Peyer's patch (tissue), 4 donors: ENCODE results near the gene RABGEF1. TPM values are rescaled to one million over a fixed set of nuclear protein-coding genes. Genes with fewer than 3 reads are reported as not detected.
"Not testable (repeated sequence)": the region's sequence is repeated elsewhere in the genome, so short reads cannot be mapped to it uniquely, and the experiment has no call there.

Experiments
- DNase-seq, 3 donors: peaks; one replicate each; pipeline ENCODE4 v3.0.0-alpha.2; 2017 to 2019
- H3K27ac ChIP-seq, 4 donors: fragments of 200-600 bp; sonication (generic); one replicate each; pipeline ENCODE4 v1.5.1; 2016 to 2019
- H3K27me3 ChIP-seq, 2 donors: fragments of 200-600 bp; sonication (generic); one replicate each; pipeline ENCODE4 v1.5.1; 2019
- H3K36me3 ChIP-seq, 3 donors: fragments of 200-600 bp; sonication (generic); one replicate each; pipeline ENCODE4 v1.5.1; 2016 to 2019
- H3K4me1 ChIP-seq, 4 donors: fragments of 200-600 bp; sonication (generic); one replicate each; pipeline ENCODE4 v1.5.1; 2016 to 2019
- H3K4me3 ChIP-seq, 4 donors: fragments of 200-600 bp; sonication (generic); 1 replicate in 3 of 4; 2 replicates in 1 of 4; pipeline ENCODE4 v1.5.1; 2016 to 2019; ENCODE audit warnings: mild to moderate bottlenecking in 1 of 4
- H3K9me3 ChIP-seq, 4 donors: fragments of 200-600 bp; sonication (generic); one replicate each; pipeline ENCODE4 v1.5.1; 2016 to 2019; ENCODE audit warnings: mild to moderate bottlenecking in 1 of 4
- CTCF ChIP-seq, 6 experiments: fragments of 450-650 bp in 4 of 6; fragments of 200-600 bp in 2 of 6; sonication (generic) in 1 of 6; IDR thresholded peaks; one replicate each; pipeline ENCODE4 v1.5.1; 2017 to 2019; ENCODE audit warnings: antibody characterized with exemption in 6 of 6, mild to moderate bottlenecking in 3 of 6, moderate library complexity in 1 of 6
- POLR2A ChIP-seq, 2 donors: fragments of 450-650 bp; IDR thresholded peaks; one replicate each; pipeline ENCODE4 v1.5.1; 2017; ENCODE audit warnings: antibody characterized with exemption in 2 of 2, mild to moderate bottlenecking in 2 of 2, moderate library complexity in 2 of 2
- total RNA-seq, 4 donors: library from RNA; depleted of rRNA; stranded (reverse); fragments of >200 nt; gene quantifications; one replicate each; pipeline ENCODE4 v1.1.0, GENCODE V29; 2016

RABGEF1 gene
- total RNA-seq, 4 donors from 2014 or later: 24.2 to 47.9 (median 28.1) TPM

- Histone ChIP-seq H3K36me3 (peaks cover 0 to 27% (median 0%) of the 10 kb centered on the region in 3 donors), H3K4me3 (no peak overlapping the region), H3K27me3 (no peaks in the 10 kb centered on the region), H3K4me1 (no peaks in the 10 kb centered on the region), H3K9me3 (no peaks in the 10 kb centered on the region), H3K27ac (no peak overlapping the region)
- DNase-seq: no peak
- no peak for TF ChIP-seq POLR2A (IDR thresholded peaks at IDR 0.05)
- TF ChIP-seq CTCF (IDR thresholded peaks at IDR 0.05): no peak
Observed at GRCh38 chr7:66713687-66714086, 26.8 kb upstream of the RABGEF1 start.

- H3K4me3 ChIP-seq, DNase-seq, H3K27me3 ChIP-seq, H3K4me1 ChIP-seq, H3K9me3 ChIP-seq, H3K27ac ChIP-seq: not testable (repeated sequence)
- H3K36me3 ChIP-seq: peaks cover 0 to 27% (median 0%) of the 10 kb centered on the region in 3 donors
Observed at GRCh38 chr7:66716634-66717033, 23.9 kb upstream of the RABGEF1 start.

GRCh38 chr7:66720561-66720960 lies 20.0 kb upstream of the RABGEF1 start:
- no peak for TF ChIP-seq CTCF (IDR thresholded peaks at IDR 0.05)
- no peak for TF ChIP-seq POLR2A (IDR thresholded peaks at IDR 0.05)
- no peak for DNase-seq
- no peak overlapping the region for H3K4me3 ChIP-seq
- no peak overlapping the region for H3K27ac ChIP-seq
- peaks cover 0 to 29% (median 0%) of the 10 kb centered on the region in 3 donors for H3K36me3 ChIP-seq
- H3K27me3 ChIP-seq: no peaks in the 10 kb centered on the region
- peaks cover 0 to 7% (median 1%) of the 10 kb centered on the region in 4 donors for H3K9me3 ChIP-seq
- no peaks in the 10 kb centered on the region for H3K4me1 ChIP-seq

- Histone ChIP-seq H3K4me3 (no peak overlapping the region), H3K36me3 (peaks cover 0 to 19% (median 0%) of the 10 kb centered on the region in 3 donors), H3K27ac (no peak overlapping the region), H3K4me1 (no peaks in the 10 kb centered on the region), H3K27me3 (no peaks in the 10 kb centered on the region), H3K9me3 (peaks cover 0 to 7% (median 1%) of the 10 kb centered on the region in 4 donors)
- no peak for DNase-seq
- TF ChIP-seq CTCF (IDR thresholded peaks at IDR 0.05) (no peak), POLR2A (IDR thresholded peaks at IDR 0.05) (no peak)
Observed at GRCh38 chr7:66725843-66726242, 14.7 kb upstream of the RABGEF1 start.

GRCh38 chr7:66727058-66727457 lies 13.5 kb upstream of the RABGEF1 start:
- TF ChIP-seq POLR2A (IDR thresholded peaks at IDR 0.05) (no peak), CTCF (IDR thresholded peaks at IDR 0.05) (no peak)
- no peak overlapping the region for H3K27ac ChIP-seq
- H3K36me3 ChIP-seq: peaks cover 0 to 19% (median 0%) of the 10 kb centered on the region in 3 donors

GRCh38 chr7:66728571-66728970 lies 12.0 kb upstream of the RABGEF1 start:
- no peaks in the 10 kb centered on the region for H3K4me1 ChIP-seq
- TF ChIP-seq POLR2A (IDR thresholded peaks at IDR 0.05) (no peak), CTCF (IDR thresholded peaks at IDR 0.05) (no peak)
- H3K36me3 ChIP-seq: peaks cover 0 to 11% (median 0%) of the 10 kb centered on the region in 3 donors
- no peaks in the 10 kb centered on the region for H3K27me3 ChIP-seq
- H3K4me3 ChIP-seq: no peak overlapping the region
- no peak for DNase-seq
- H3K27ac ChIP-seq: no peak overlapping the region
- peaks cover 0 to 7% (median 1%) of the 10 kb centered on the region in 4 donors for H3K9me3 ChIP-seq

More at GRCh38 chr7:66727058-66727457, 13.5 kb upstream of the RABGEF1 start:
- H3K9me3 ChIP-seq: peaks cover 0 to 7% (median 1%) of the 10 kb centered on the region in 4 donors
- no peak for DNase-seq
- no peak overlapping the region for H3K4me3 ChIP-seq
- no peaks in the 10 kb centered on the region for H3K27me3 ChIP-seq
- no peaks in the 10 kb centered on the region for H3K4me1 ChIP-seq
